ENCODE data around the gene CLCF1.

CLCF1 gene

GRCh38 chr11:67372993-67373647 is at the start of gene CLCF1:
Gene CLCF1 (minus strand): TSS chr11:67373598. CDS start chr11:67373539, 59 bp downstream.
- H3K4me3 ChIP-seq (replicated peaks; ENCODE audit: low read depth, low read length), result peak within 1 kb of the TSS; percentile 59
- DNase-seq (ENCODE audit: extremely low read depth, low read depth), result no peak
- TF ChIP-seq CTCF (IDR thresholded peaks at IDR 0.05; ENCODE audit: low read depth, low read length, missing control alignments), result no peak

- no peak for TF ChIP-seq CTCF (IDR thresholded peaks at IDR 0.05; ENCODE audit: low read depth, low read length, missing control alignments)
- DNase-seq (ENCODE audit: extremely low read depth, low read depth), result no peak
- H3K4me3 ChIP-seq (replicated peaks; ENCODE audit: low read depth, low read length), result no peak overlapping the region
Measured at GRCh38 chr11:67422891-67423290, 49.5 kb upstream of the CLCF1 start.

- no peak for TF ChIP-seq CTCF (IDR thresholded peaks at IDR 0.05; ENCODE audit: low read depth, low read length, missing control alignments)
- H3K4me3 ChIP-seq (replicated peaks; ENCODE audit: low read depth, low read length), result peak overlapping the region; percentile 31
- DNase-seq (ENCODE audit: extremely low read depth, low read depth), result no peak
Measured at GRCh38 chr11:67421430-67422031, 48.1 kb upstream of the CLCF1 start.

- peak; percentile 45 for DNase-seq (ENCODE audit: extremely low read depth, low read depth)
- peak overlapping the region; percentile 31 for H3K4me3 ChIP-seq (replicated peaks; ENCODE audit: low read depth, low read length)
- no peak for TF ChIP-seq CTCF (IDR thresholded peaks at IDR 0.05; ENCODE audit: low read depth, low read length, missing control alignments)
Measured at GRCh38 chr11:67420646-67421429, 47.4 kb upstream of the CLCF1 start.

GRCh38 chr11:67420147-67420645 is 46.8 kb upstream of the CLCF1 start:
- no peak for DNase-seq (ENCODE audit: extremely low read depth, low read depth)
- no peak for TF ChIP-seq CTCF (IDR thresholded peaks at IDR 0.05; ENCODE audit: low read depth, low read length, missing control alignments)
- H3K4me3 ChIP-seq (replicated peaks; ENCODE audit: low read depth, low read length), result peak overlapping the region; percentile 31

GRCh38 chr11:67419325-67420049 is 46.1 kb upstream of the CLCF1 start:
- no peak for DNase-seq (ENCODE audit: extremely low read depth, low read depth)
- no peak overlapping the region for H3K4me3 ChIP-seq (replicated peaks; ENCODE audit: low read depth, low read length)
- no peak for TF ChIP-seq CTCF (IDR thresholded peaks at IDR 0.05; ENCODE audit: low read depth, low read length, missing control alignments)
